Hepatocyte (in vitro differentiated cells): ENCODE measurements around the gene PRPF31.
"Not testable (repeated sequence)": the region's sequence is repeated elsewhere in the genome, so short reads cannot be mapped to it uniquely, and the experiment has no call there.

Experiments used
- EZH2 ChIP-seq: fragments of 200-600 bp; sonication (generic); IDR thresholded peaks from 2 replicates; pipeline ENCODE4 v1.6.1; 2016; ENCODE audit warnings: antibody characterized with exemption, mild to moderate bottlenecking, borderline replicate concordance
- EZH2phosphoT487 ChIP-seq: fragments of 200-600 bp; sonication (generic); IDR thresholded peaks from one replicate; pipeline ENCODE4 v1.6.1; 2018; ENCODE audit warnings: antibody characterized with exemption, mild to moderate bottlenecking, low read depth, moderate library complexity; ENCODE audit not compliant: unreplicated experiment, severe bottlenecking
- TF ChIP-seq, protein P1 (sequence below): fragments of 200-600 bp; sonication (generic); IDR thresholded peaks from 2 replicates; pipeline ENCODE4 v1.5.1; 2016; ENCODE audit warnings: antibody characterized with exemption, mild to moderate bottlenecking; ENCODE audit not compliant: poor library complexity

DNA sequence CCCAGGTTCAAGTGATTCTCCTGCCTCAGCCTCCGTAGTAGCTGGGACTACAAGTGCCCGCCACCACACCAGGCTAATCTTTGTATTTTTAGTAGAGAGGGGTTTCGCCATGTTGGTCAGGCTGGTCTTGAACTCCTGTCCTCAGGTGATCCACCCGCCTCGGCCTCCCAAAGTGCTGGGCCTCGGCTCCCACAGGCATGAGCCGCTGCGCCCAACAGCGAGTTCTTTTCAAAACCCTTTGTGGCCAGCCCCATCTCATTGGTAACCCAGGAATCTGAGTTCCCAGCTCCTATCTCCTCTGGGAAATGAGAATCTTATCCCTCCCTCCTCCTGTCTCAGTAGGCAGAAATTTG is 15.7 kb upstream of the PRPF31 start:
- TF ChIP-seq, protein P1, sequence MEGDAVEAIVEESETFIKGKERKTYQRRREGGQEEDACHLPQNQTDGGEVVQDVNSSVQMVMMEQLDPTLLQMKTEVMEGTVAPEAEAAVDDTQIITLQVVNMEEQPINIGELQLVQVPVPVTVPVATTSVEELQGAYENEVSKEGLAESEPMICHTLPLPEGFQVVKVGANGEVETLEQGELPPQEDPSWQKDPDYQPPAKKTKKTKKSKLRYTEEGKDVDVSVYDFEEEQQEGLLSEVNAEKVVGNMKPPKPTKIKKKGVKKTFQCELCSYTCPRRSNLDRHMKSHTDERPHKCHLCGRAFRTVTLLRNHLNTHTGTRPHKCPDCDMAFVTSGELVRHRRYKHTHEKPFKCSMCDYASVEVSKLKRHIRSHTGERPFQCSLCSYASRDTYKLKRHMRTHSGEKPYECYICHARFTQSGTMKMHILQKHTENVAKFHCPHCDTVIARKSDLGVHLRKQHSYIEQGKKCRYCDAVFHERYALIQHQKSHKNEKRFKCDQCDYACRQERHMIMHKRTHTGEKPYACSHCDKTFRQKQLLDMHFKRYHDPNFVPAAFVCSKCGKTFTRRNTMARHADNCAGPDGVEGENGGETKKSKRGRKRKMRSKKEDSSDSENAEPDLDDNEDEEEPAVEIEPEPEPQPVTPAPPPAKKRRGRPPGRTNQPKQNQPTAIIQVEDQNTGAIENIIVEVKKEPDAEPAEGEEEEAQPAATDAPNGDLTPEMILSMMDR = not testable (repeated sequence)
- TF ChIP-seq EZH2phosphoT487, EZH2: not testable (repeated sequence)
